NCI-H2196 (cell line): ENCODE data around the gene TCEA2.

Experiments used
- DNase-seq: peaks from one replicate; lab custom pipeline; 2025; ENCODE audit not compliant: unreplicated experiment; lab: John Stamatoyannopoulos, UW

Gene TCEA2

DNA sequence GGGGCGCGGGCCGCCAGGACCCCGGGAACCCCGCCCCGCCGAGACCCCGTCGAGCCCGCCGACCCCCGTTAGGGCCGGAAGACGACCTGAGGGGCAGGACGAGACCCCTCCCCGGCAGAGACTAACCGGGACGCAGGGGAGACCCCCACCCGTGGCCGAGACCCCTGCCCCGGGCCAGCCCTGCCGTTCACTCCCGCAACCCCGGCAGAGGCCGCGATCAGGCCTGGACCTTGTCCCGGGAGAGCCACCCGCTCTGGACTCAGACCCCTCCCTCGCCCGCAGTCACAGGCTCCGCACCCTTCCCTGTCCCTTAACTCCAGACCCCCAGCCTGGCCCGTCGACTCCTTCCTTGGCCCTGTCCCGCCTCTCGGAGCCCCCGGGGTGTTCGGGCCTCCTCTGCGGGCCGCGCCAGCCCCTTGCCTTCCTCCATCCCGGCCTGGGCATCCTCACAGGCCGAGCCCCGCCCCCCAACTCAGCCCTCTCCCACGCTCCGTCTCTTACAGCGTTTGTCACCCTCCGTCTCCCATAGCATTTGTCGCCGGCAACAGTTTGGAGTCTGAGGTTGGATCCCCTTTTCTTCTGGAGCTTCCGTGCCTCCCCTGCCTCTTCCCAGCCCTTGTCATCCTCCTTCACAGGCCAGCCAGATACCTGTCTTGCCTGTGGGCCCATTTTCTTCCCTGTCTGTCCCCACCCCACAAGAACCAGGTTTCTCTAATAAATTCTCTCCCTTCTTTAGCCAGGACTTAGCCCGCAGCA is 569 bp downstream of the TCEA2 start:
- no peak for DNase-seq

DNA sequence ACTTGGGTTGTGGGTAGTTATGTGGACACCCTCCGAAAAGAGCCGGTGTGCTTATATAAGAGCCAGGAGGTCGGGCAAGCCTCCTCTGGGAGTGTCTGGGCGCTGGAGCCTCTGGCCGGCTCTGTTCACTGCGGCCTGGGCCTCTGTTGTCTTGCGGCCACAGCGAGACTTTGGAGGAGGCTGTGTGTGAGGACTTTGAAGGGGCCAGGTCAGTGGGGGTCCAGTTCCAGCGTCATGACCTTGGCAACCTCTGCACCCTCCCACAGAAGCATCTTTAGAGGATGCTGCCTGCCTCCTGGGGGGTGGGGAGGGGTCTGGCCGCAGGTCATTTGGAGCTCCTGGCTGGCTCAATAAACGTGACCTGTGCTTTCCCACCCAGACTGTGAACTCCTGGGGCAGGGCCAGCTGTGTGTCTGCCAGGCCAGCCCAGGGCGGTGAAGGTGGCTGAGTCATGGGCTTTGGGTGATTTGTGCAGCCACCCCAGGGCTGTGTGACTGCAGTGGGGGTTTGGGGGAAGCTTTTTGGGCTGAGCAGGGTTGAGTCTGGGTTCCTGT is 1.2 kb downstream of the TCEA2 start:
- no peak for DNase-seq

DNA sequence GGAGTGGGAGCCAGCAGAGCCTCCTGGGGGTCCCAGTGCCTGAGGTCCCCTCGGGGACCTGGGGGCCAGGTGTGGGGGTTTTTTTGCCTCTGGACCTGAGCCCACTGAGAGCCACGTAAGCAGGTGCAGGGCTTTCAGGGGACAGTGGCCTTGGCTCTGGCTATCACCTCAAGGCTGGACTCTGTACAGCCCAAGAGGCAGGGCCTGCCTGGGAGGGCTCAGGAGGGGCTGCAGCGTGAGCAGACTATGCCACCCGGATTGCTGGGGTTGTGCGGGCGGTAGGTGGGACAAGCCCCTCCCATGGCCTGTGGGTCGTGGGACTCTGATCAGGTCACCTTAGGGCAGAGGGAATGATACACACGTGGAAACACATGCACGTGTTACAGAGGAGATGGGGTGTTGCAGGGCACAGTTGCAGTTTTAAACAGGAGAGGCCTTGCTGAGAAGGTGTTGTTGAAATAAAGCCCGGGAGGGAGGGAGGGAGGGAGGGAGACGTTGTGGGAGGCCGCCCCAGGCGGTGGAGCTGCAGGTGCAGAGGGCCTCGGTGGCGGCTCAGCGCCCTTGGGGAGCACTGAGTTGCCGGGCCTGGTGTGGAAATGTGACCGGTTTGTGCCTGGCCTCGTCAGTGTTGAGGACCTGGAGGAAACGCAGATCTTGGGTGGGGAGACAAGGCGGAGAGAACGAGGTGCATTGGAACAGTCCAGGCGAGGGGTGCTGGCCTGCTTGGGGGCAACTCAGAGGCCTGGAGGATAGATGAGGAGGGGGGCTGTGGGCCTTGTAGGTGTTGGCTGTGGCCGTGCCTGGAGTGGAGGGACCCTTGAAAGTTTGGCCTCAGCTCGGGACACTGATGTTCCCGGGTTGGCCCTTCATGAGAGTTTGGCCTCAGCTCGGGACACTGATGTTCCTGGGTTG is 2.3 kb downstream of the TCEA2 start:
- DNase-seq, result no peak

DNA sequence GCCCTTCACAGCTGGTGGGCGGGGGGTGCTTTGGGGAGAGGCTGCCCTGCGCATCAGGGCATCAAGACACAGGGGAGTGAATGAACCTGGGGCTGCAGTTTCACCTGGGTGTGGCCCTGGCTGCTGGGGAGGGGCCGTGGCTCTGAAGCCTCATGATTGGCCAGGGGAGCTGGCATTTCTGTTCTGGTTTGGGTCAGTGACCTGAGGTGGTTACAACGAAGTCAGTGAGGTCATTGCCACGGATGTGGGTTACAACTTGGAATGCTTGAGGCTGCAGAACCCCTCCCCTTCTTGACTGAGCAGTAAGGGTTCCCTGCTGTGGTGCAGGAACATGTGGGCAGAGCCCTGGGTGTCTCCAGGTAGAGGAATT is 3.0 kb downstream of the TCEA2 start:
- peak; percentile 28 for DNase-seq

DNA sequence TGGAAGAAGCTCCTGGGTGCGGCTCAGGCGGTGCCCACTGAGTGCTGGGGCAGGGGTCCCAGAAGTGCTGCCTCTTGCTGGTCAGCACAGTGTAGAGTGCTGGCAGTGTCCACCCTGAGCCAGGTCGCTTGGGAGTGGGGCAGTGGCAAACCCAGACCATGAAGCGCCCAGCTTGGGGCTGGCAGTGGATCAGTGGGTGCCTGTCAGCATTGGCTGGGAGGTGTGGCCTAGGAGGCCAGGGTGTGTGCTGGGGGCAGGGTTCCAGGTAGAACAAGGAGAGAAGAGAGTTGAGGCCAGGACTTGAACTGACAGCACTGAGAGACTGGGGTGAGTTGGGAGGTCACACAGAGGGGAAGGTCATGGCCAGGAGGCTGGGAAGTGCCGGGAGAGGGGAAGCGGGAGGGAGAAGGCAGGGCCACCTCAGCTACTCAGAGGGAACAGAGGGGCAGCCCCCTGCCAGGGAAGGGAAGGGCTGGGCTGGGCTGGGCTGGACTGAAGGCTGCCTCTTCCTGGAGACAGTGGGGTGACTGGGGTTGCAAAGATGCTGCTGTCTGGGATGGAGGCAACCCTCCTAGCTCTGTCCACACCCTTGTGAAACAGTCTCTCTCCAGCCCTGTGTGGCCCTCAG is 4.1 kb downstream of the TCEA2 start:
- DNase-seq, result no peak

DNA sequence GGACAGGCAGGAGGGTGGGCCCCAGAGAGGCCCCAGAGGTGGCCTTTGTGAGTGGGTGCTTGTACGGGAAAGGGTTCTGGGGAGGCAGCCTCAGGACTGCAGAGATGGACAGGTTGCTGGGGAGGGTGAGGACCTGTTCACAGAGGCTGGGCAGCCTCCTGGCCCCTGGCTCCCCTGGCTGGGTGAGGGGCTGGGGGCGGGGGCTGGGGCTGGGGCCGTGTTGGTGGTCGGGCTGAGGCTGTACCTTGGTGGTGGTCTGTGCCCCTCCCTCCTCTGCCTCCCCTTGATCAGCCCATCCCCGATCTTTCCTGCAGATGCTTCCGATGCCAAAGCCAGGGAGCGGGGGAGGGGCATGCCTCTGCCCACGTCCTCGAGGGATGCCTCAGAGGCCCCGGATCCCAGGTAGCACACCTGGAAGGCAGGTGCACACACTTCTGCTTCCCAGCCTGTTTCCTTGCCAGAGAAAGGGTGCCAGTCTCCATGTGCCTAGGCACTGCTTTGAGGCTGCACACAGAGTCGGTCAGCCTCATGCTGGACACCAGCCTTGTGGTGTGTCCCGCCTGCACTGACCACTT is 4.8 kb downstream of the TCEA2 start:
- no peak for DNase-seq

DNA sequence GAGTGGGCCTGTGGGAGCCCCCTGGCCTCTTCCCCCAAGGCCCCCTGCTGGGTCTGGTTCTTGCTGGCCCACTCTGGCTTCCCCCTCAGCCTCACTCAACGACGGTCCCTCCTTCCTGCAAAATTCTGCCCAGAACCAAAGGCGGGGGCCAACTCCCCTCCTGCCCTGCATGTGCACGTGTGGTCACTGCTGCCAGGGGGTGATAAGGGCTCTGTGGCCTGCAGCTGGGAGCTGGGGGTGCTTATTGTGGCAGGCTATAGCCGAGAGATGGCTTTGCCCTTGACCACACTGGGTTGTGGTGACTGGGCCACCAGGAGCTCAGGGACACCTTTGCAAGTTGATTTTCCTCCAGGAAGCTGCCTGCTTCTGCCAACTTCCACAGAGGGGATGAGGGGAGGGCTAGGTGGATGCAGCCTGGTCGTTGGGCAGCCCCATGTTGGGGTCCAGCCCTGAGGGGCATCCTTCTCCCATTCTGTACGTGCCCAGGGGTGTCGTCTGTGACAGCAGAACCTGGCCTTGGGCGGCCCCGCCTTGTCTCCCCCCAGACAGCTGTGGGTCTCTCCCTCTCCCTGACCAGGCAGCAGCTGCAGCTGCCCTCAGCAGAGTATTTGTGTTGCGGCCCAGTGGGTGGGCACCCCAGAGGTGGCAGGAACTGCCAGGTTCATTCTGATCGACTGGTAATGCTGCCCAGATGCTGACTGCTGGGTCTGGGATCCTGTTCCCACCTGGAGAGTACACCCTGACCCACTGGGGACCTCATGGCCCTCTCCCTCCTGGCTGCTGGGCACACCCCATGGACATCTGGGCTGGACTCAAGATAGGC is 5.6 kb downstream of the TCEA2 start:
- no peak for DNase-seq

DNA sequence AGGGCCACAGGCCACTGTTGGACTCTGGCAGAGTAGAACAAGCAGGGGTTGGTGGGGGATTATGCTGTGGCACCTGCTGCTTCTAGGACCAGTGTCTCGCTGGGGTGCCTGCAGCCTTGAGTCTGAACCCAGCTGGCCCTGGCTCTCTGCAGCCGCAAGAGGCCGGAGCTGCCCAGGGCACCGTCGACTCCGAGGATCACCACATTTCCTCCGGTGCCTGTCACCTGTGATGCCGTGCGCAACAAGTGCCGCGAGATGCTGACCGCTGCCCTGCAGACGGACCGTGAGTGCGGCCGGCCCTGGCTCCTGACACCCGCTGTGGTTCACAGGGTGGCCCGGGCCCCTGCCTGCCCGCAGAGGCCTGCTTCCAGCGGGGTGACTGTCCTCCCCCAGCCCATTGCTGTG is 6.2 kb downstream of the TCEA2 start:
- no peak for DNase-seq

DNA sequence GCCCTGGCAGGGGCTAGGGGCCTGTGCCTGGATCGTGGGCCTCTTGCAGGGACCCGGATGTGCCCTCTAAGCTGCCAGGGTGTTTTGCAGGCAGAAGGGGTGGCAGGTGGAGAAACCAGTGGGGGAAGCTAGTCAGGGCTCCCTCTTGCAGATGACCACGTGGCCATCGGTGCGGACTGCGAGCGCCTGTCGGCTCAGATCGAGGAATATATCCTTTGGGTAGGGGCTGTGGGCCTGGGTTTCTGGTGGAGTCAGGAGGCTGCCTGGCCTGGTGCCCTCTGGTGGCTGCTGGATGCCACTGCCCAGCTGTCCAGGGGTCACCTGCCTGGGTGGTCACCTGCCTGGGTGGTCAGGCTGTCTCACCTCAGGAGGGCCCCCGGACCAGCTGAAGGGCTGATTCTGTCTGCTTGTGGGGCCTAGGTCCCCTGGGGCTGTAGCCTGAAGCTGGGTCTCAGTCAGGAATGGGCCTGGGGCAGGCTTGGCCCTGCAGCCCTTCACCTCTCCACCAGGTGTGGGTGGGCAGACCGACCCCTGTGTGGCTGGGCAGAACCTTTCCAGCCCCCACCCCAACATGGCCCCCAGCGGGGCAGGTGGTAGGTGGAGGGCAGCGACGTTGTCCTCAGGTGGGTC is 6.7 kb downstream of the TCEA2 start:
- DNase-seq, result peak; percentile 26

DNA sequence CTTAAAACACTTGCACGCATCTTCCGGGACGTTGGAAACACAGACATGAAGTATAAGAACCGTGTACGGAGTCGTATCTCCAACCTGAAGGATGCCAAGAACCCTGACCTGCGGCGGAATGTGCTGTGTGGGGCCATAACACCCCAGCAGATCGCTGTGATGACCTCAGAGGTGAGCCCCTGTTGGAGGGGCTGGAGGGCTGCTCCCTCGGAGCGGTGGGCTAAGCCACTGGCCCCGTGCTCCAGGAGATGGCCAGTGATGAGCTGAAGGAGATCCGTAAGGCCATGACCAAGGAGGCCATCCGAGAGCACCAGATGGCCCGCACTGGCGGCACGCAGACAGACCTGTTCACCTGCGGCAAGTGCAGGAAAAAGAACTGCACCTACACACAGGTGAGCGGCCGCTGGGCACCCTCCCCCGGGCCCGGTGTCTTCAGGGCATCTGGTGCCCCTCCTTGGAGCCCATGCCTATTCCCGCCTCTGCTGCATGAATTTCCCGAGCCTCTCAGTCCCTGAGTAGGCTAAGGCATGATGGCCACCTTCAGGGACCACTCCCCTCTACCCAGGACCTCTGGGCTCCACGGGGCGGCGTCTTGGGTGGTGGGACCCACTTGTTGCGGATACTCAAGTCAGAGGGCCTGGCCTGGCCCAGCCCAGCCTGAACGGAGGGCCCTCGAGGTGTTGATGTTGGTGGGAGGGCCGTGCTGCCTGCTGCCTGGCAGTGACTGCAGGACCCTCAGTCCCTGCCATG is 7.4 kb downstream of the TCEA2 start:
- DNase-seq, result no peak

DNA sequence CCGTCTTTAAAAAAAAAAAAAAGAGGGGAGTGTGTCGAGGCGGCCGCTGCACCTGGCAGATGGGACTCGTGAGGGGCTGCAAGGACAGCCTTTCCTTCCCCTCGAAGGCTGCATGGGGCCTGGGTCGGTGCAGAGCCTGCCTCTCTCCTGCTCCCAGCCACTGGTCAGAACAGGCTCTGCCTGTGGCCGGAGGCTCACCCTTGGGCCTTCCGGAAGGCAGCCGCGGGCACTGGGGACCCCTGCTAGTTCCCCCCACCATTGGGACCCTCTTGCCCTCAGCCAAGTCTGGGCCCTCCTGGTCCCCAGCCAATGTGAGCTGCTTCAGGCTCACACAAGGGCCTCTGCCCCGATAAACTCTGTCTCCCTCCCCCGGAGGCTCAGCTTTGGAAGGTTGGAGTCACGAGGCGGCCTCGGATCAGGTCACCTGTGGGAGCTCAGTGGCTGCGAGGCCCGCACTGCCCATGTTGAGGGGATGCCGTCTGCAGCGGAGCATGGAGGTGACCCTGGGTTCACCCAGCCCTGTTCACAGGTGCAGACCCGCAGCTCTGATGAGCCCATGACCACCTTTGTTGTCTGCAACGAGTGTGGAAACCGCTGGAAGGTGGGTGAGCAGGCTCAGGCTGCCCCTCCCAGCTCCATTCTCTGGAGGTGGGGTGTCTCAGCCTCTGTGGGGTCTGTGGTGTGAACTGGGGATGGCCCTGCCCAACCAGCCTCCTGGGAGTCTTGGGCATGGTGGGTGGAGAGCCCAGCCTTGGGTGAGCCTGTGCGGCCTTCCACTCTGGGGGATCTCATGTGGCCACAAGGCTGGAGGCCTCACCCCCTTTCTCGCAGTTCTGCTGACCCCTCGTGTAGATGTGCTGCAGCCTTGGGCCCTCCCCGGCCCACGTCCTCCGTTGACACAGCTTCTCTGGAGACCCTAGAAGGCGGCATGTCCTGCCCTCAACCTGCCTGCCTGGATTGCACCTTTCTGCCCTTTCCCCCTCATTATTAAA is 8.6 kb downstream of the TCEA2 start:
- DNase-seq, result no peak

DNA sequence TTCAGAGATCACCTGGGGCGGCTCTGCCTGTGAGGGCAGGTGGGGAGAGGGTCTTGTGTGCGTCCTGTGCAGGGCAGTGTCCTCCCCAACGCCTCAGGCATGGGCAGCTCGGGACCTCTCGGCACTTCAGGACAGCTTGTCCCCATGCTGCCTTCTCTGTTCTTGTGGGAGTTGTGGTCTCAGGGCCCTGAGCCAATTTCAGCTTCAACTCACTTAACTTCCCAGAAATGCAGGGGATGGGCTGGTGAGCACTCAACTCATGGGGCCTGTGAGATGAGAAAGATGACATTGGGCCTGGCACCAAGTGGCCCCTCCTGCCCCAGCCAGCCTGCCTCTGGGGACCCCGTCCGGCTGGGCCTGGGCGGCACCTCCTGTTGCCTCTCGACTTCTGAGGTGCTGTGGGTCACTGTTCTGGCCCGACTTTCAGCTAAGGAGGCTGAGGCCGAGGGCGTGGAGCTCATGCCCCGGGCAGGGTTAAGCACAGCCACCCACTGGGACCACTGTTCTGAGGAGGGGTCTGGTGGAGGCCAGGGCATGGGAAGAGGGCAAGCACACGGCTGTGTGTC is 9.6 kb downstream of the TCEA2 start:
- no peak for DNase-seq

DNA sequence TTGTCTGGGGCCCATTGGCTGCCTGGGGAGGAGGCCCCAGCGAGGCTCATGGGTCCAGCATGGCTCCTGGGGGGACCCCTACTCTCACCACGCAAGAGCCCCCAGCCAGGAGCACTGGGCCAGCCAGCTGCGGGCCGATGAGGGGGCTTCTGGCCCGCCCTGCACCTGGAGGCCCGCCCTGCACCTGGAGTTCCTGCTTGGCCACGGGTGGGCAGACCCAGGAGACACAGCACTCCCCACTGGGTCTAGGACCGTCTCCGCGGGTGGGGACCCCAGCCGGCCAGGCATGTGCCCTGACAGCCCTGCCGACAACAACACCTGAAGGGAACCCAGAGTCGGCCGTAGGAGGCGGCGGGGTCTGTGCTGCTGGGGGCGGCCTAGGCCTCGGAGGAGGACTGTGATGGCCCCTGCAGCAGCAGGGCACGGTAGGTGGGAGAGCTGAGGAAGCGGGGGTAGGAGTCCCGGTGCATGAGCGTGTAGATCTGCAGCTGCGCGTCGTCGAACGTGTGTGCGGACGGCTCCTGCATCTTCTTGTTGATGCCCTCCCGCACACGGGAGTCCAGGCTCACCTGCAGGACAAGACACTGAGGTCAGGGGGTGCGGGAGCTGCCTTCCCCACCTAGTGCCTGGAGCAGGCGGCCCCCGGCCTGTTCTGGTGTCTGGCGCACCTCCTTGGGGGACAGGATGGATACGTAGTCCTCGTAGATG is 10.6 kb downstream of the TCEA2 start:
- DNase-seq, result no peak

DNA sequence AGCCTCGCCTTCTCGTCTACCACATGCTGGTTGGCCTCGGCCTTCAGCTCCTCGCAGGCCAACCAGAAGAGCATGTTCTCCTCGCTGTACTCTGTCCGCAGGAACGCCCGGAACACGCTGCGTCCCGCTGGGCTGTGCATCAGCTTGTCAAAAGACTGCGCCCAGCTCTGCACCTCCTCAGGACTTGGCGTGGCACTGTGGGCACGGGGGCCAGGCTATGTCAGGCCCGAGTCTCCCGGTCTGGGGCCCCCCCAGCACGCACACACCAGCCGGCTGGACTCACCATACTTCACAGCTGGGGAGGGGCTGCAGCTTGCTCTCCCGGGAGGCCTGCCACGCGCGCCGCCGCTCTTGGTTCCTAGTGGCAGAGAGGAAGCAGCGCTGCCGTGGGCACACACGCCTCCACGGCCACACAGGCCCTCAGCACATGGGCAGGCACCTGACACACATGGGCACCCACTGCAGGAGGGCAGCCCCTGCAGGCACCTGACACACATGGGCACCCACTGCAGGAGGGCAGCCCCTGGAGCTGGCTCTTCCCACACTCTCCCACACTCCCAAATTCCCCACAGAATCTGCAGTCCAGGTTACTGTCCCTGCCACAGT is 11.3 kb downstream of the TCEA2 start:
- DNase-seq, result no peak

DNA sequence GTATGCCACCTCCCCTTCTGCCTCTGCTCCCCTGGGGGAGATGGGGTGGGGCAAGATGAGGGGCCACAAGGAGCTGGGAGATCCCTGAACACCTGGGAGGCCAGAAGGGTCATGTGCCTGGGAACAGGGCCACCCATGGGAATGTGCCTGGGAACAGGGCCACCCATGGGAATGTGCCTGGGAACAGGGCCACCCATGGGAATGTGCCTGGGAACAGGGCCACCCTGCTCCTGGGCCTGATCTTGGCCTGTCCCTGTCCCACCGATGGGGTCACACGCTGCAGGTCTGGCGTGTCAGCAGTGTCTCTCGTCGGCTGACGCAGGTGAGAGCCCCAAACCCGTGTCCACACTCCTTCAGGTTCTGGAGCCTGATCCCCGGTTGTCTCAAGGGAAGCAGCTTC is 12.0 kb downstream of the TCEA2 start:
- DNase-seq, result no peak

DNA sequence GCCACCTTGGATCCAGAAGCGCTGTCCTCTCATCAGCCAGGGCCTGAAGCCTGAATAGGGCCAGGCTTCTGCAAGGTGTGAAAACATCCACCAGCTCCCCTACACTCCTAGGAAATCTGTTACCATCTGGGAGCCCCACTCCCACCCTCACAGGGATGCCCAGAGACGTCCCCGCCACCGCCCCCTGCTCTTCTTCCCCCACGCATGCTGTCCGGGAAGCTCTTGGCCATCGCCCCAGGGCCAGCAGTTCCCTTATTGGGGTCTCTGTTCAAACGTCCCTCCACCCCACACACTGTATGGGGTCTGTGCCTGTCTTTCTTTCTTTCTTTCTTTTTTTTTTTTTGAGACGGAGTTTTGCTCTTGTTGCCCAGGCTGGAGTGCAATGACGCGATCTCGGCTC is 12.6 kb downstream of the TCEA2 start:
- DNase-seq, result no peak
